Measurements from ENCODE around the gene PLCB4.

The PLCB4 gene

GRCh38 chr20:9478771-9479170, 409.9 kb downstream of the PLCB4 start:
- no peak for DNase-seq

- no peak for DNase-seq
These were observed 411.2 kb downstream of the PLCB4 start for GRCh38 chr20:9480066-9480465.

GRCh38 chr20:9482180-9482579, 413.3 kb downstream of the PLCB4 start:
- no peak for DNase-seq

GRCh38 chr20:9483131-9483530, 414.2 kb downstream of the PLCB4 start:
- DNase-seq: no peak

DNA sequence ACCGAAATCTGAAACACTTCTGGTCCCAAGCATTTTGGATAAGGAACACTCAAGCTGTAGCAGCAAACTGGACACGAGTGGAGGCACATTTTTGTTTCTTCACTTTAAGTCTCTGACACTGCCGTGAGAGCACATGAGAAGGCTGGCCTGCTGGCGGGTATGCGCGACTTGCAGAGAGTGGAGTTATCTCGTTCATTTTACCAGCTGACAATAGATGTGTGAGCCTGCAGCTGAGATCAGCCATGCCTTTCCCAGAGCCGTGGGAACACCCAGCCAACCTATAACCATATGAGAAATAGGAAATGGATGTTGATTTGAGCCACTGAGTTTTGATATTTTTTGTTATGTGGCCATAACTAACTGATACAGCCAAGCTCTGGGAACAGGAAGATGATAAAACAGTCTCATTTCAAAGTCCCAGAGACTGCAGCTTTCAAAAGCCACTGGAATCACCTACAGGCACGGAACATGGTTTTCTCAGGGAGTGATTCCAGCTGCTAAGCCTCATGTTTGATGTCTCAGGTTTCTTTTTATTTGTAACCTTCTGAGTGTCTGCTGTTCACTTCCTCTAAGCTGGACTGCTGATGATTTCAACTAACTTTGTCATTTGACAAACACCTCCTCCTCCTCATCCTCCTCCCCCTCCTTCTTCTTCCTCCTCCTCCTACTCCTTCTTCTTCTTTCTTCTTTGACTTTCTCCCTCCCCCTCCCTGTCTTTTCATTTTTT, 416.9 kb downstream of the PLCB4 start:
- no peak for DNase-seq

- DNase-seq: no peak
These were observed 418.3 kb downstream of the PLCB4 start for GRCh38 chr20:9487231-9487630.

DNA sequence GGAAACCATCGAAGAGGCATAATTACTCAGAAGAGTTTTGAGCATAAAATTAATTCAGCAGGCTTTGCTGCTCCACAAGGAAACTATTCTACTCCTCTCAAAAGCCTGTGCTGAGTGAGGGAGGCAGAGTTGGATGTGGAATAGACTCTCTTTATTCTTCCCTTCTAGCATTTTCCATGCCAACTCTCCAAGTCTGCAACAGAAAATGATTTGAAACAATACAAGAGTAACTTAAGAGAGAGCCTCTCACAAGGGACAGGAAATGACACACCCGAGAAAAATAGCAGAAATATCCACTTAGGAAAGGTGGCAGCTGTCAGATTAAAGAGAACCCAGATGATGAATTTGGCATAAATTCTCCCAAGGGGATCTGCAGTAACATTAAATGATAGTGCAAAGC, 419.2 kb downstream of the PLCB4 start:
- DNase-seq: no peak

DNA sequence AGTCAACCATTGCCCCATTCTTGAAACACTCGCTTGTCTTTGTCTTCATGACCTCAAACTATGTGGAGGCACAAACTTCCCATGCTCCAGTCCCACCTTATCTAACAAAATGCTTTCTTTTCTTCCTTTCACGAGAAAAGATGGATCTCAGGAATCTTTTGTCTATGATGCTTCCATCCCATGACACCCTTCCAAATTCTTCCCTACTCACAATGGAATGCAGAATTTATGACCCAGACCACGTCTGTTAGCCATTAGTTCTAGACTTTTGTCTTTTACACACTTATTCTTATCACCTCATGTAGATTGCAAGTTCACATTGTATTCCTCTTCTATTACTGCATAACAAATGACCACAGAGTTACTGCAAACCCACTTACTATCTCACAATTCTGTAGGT, 421.3 kb downstream of the PLCB4 start:
- no peak for DNase-seq

DNA sequence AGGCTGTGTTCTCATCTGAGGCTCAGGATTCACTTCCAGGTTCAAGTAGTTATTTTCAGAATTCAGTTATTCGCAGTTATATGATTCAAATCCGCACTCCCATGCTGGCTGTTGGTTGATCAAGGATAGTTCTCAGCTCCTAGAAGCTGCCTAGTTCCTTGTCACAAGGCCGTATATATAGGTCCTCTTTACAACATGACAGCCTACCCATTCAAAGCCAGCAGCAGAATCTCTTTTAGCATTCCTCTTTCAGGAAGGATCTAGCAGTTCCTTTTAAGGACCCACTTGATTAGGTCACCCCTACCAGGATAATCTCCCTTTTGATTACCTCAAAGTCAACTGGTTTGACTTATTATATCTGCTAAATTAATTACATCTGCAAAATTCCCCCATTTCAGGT, 421.7 kb downstream of the PLCB4 start:
- no peak for DNase-seq

- DNase-seq: no peak
These were observed 422.4 kb downstream of the PLCB4 start for GRCh38 chr20:9491324-9491723.

GRCh38 chr20:9492067-9492466, 423.2 kb downstream of the PLCB4 start:
- no peak for DNase-seq

DNA sequence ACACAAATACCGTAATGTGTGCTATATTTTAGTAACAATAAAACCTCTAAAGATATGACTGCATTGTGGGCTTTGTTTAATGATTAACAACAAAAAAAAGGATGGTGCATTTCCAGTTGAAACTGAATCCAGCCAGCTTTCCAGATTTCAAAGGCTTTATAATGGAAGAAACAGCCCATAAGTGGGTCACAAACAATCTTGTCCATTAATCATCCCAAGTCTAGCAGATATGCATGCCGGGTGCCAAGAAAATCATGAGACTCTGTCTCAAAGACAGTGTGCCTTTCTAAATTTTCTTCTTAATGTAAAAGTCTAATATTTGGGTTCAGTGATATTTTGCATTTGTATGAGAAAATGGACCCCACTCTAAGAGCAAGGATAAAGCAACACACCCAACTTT, 424.9 kb downstream of the PLCB4 start:
- no peak for DNase-seq

- DNase-seq: no peak
These were observed 426.8 kb downstream of the PLCB4 start for GRCh38 chr20:9495701-9496100.

DNA sequence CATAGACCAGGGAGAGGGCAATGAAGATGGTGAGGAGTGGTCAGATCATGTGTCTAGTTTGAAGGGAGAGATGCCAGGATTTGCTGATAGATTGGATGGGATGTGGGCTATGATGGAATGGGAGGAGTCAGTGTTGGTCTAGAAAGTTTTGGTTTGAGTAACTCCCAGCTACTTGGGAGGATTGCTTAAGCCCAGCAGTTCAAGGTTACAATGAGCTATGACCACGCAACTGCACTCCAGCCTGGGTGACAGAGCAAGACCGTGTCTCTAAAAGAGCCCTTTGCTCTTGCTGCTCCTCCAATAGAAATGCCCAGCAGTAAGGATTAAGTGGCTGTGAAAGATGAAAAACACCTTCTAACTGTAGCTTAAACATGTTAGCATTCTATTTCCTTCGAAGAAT, 427.3 kb downstream of the PLCB4 start:
- no peak for DNase-seq

GRCh38 chr20:9498322-9498721, 429.4 kb downstream of the PLCB4 start:
- no peak for DNase-seq

GRCh38 chr20:9499126-9499899, 430.4 kb downstream of the PLCB4 start:
- DNase-seq: no peak

DNA sequence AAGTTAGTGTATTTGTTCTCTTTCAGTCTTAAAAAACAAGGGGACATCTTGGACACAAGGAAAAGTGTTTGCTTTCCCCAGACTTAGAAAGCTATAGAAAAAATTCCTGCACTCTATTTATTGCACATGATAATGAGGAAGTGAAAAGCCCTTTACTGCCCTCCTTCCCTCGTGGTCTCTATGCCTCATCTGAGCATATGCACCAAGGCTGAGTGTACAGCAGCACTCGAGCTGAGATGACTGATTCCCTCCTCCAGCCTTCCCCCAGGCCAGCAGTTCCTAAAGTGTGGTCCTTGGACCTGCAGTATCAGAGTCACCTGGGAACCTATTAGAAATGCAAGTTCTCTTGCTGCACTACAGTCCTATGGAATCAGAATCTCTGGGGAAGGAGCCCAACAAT, 431.2 kb downstream of the PLCB4 start:
- no peak for DNase-seq

DNA sequence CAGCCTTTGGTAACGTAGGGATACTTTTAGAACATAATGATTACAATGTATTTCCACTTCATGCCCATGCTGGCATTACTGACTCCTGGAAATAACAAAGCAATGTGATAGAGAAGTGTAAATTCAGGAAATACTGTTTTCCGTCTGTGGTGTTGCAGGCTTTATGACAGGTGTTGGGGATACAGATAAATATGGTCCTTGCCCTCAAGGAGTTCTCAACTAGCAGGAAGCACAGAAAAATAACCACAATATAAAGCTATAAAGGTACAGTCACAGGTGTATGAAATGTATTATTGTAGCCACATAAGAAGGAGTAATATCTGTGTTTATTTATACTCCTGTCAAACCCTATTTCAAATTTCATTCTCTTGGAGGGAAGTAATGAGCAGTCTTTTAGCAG, 432.6 kb downstream of the PLCB4 start:
- no peak for DNase-seq

- no peak for DNase-seq
These were observed 434.8 kb downstream of the PLCB4 start for GRCh38 chr20:9503526-9504245.

- DNase-seq: no peak
These were observed 437.5 kb downstream of the PLCB4 start for GRCh38 chr20:9506280-9506821.

DNA sequence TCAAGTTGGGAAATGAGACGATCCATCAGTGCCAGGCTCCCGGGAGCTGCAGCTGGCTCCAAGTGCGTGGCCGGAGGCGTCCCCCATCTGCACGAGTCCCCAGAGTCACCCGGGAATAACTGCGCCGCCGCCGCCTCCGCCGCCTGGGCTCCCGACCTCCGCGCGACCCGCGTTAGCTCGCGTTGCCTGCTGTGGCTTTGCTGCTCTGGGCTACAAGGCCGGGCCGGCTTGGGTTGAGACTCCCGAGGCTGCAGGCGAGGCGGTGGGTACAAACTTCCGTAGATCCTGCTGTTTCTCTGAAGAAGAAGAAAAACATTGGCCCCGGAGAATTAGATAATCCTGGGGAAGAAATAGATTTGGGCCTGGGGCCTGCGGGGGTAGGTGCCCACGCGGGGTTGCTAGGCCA, 438.1 kb downstream of the PLCB4 start:
- DNase-seq: no peak

GRCh38 chr20:9507544-9508239, 438.8 kb downstream of the PLCB4 start:
- DNase-seq: no peak

- no peak for DNase-seq
These were observed 439.4 kb downstream of the PLCB4 start for GRCh38 chr20:9508240-9508661.
